ENCODE measurements around the gene ATP8B1. TPM values are rescaled to one million over a fixed set of nuclear protein-coding genes. Genes with fewer than 3 reads are reported as not detected.

The ATP8B1 gene
- total RNA-seq, 1 experiment from 2014 or later = 15.9 TPM

GRCh38 chr18:57797209-57797651, 5.9 kb downstream of the ATP8B1 start:
- H3K36me3 ChIP-seq (ENCODE audit: control insufficient read depth in 1 of 2, insufficient read depth in 2 of 2, low read length in 2 of 2) = no peaks in the 10 kb centered on the region
- H3K27me3 ChIP-seq (ENCODE audit: insufficient read depth, low read length) = no peaks in the 10 kb centered on the region
- H3K4me1 ChIP-seq (ENCODE audit: control insufficient read depth in 1 of 2, insufficient read depth in 2 of 2, low read length in 2 of 2) = peaks cover 26 to 40% of the 10 kb centered on the region in 2 experiments
- POLR2A ChIA-PET = no interaction called here
- no peak for TF ChIP-seq SIN3A (IDR thresholded peaks at IDR 0.05; ENCODE audit: low read depth)
- TF ChIP-seq ELF1 (IDR thresholded peaks at IDR 0.05; ENCODE audit: borderline replicate concordance, low read depth) = no peak
- TF ChIP-seq TCF7L2 (IDR thresholded peaks at IDR 0.05; ENCODE audit: borderline replicate concordance, extremely low read depth, insufficient read depth, insufficient read length) = no peak
- no peak for TF ChIP-seq CTCF (IDR thresholded peaks at IDR 0.05 in 2 of 3, conservative IDR thresholded peaks at IDR 0.05 in 1 of 3; ENCODE audit: borderline replicate concordance in 1 of 3, insufficient read depth in 1 of 3, low read depth in 2 of 3, low read length in 2 of 3)
- TF ChIP-seq RAD21 (IDR thresholded peaks at IDR 0.05; ENCODE audit: low read depth) = no peak
- TF ChIP-seq SP1 (IDR thresholded peaks at IDR 0.05; ENCODE audit: low read depth) = no peak
- TF ChIP-seq EZH2phosphoT487 (IDR thresholded peaks at IDR 0.05; ENCODE audit: borderline replicate concordance) = no peak
- TF ChIP-seq, protein P1, sequence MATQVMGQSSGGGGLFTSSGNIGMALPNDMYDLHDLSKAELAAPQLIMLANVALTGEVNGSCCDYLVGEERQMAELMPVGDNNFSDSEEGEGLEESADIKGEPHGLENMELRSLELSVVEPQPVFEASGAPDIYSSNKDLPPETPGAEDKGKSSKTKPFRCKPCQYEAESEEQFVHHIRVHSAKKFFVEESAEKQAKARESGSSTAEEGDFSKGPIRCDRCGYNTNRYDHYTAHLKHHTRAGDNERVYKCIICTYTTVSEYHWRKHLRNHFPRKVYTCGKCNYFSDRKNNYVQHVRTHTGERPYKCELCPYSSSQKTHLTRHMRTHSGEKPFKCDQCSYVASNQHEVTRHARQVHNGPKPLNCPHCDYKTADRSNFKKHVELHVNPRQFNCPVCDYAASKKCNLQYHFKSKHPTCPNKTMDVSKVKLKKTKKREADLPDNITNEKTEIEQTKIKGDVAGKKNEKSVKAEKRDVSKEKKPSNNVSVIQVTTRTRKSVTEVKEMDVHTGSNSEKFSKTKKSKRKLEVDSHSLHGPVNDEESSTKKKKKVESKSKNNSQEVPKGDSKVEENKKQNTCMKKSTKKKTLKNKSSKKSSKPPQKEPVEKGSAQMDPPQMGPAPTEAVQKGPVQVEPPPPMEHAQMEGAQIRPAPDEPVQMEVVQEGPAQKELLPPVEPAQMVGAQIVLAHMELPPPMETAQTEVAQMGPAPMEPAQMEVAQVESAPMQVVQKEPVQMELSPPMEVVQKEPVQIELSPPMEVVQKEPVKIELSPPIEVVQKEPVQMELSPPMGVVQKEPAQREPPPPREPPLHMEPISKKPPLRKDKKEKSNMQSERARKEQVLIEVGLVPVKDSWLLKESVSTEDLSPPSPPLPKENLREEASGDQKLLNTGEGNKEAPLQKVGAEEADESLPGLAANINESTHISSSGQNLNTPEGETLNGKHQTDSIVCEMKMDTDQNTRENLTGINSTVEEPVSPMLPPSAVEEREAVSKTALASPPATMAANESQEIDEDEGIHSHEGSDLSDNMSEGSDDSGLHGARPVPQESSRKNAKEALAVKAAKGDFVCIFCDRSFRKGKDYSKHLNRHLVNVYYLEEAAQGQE (IDR thresholded peaks at IDR 0.05; ENCODE audit: low read depth) = no peak
- TF ChIP-seq, protein P2, sequence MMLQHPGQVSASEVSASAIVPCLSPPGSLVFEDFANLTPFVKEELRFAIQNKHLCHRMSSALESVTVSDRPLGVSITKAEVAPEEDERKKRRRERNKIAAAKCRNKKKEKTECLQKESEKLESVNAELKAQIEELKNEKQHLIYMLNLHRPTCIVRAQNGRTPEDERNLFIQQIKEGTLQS (IDR thresholded peaks at IDR 0.05) = no peak
- no peak overlapping the region for H2AFZ ChIP-seq (ENCODE audit: low read depth, low read length, poor library complexity, severe bottlenecking)
- DNase-seq (ENCODE audit: low read depth, low spot score) (no peak), ATAC-seq (no peak)
- no peaks in the 10 kb centered on the region for H4K20me1 ChIP-seq (ENCODE audit: insufficient read depth)
- intact Hi-C loops (cut with micrococcal nuclease) = no loop called here
- no peak overlapping the region; the same call in 1 of the 2 replicates for H3K4me2 ChIP-seq (ENCODE audit: low read length)
- CTCF ChIA-PET = no interaction called here
- BruUV-seq (replicated peaks) = no TSS peak
- no peak overlapping the region for H3K9ac ChIP-seq (ENCODE audit: low read length)
- RAD21 ChIA-PET (ENCODE audit: low non-redundant PET in 1 of 2, low total read pairs in 2 of 2, uncharacterized antibody in 2 of 2, unreplicated experiment in 2 of 2) = no interaction called here
- no peak overlapping the region for H3K4me3 ChIP-seq (replicated peaks in 1 of 2; ENCODE audit: low read depth in 1 of 2, low read length in 2 of 2)
- peaks cover 50% of the 10 kb centered on the region for H3K79me2 ChIP-seq (ENCODE audit: insufficient read depth, low read length)
- H3K27ac ChIP-seq (ENCODE audit: low read depth, low read length) = no peak overlapping the region
- H3K9me2 ChIP-seq (ENCODE audit: insufficient read depth) = no peaks in the 10 kb centered on the region
- no peaks in the 10 kb centered on the region for H3K9me3 ChIP-seq (ENCODE audit: control insufficient read depth in 1 of 2, insufficient read depth in 1 of 2, low read depth in 1 of 2, low read length in 2 of 2)

All from HCT116 (cell line).